NCI-H2107 treated with DMSO at 0.1 percent for 48 hours (cell line): ENCODE data around the gene NPPB.

Experiments used
- DNase-seq: peaks from one replicate; lab custom pipeline; 2025; ENCODE audit not compliant: unreplicated experiment; lab: John Stamatoyannopoulos, UW

Gene NPPB

GRCh38 chr1:11836955-11837766 is 21.6 kb downstream of the NPPB start:
- DNase-seq, result no peak

GRCh38 chr1:11835441-11836225 is 23.1 kb downstream of the NPPB start:
- no peak for DNase-seq

- no peak for DNase-seq
These were observed 24.8 kb downstream of the NPPB start for GRCh38 chr1:11833900-11834299.

- no peak for DNase-seq
These were observed 25.2 kb downstream of the NPPB start for GRCh38 chr1:11833497-11833896.

GRCh38 chr1:11831945-11832725 is 26.6 kb downstream of the NPPB start:
- peak; percentile 80 for DNase-seq

- DNase-seq, result no peak
These were observed 30.2 kb downstream of the NPPB start for GRCh38 chr1:11828511-11828910.

GRCh38 chr1:11826946-11827345 is 31.8 kb downstream of the NPPB start:
- no peak for DNase-seq

GRCh38 chr1:11825131-11825530 is 33.6 kb downstream of the NPPB start:
- DNase-seq, result no peak

GRCh38 chr1:11823366-11824137 is 35.2 kb downstream of the NPPB start:
- no peak for DNase-seq

- no peak for DNase-seq
These were observed 36.7 kb downstream of the NPPB start for GRCh38 chr1:11822091-11822490.

- no peak for DNase-seq
These were observed 41.6 kb downstream of the NPPB start for GRCh38 chr1:11817192-11817591.

GRCh38 chr1:11813021-11813420 is 45.7 kb downstream of the NPPB start:
- no peak for DNase-seq
